Measurements from ENCODE around the gene ULBP3. TPM values are rescaled to one million over a fixed set of nuclear protein-coding genes. Genes with fewer than 3 reads are reported as not detected.
"Not testable (repeated sequence)": the region's sequence is repeated elsewhere in the genome, so short reads cannot be mapped to it uniquely, and the experiment has no call there.

The ULBP3 gene
- total RNA-seq, 4 donors from 2014 or later = 2.4 to 31.7 (median 16.5) TPM

DNA sequence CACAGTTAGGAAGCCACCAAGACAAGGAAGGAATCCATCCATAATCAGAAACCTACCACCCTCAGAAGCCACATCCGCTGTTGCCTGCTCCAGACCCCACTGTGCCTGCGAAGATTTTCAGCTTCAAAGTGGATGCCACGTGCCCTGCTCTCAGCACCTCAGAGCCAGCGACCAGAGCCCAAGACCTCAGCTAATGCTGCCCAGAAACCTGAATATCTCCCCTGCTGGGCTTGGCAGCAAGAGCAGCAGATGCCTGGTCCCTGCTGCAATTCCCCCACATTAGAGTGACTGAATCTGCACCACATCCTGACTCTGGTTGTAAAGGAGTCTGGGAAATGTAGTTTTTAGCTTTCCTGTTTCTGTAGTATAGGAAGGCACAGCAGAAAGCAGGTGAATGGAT is 10.7 kb upstream of the ULBP3 start:
- H3K4me1 ChIP-seq = peaks cover 20 to 21% of the 10 kb centered on the region in 2 donors
- 88 to 96% methylated on average over 4 of the region's 4 CpGs for WGBS, 2 donors
- H3K27me3 ChIP-seq = no peaks in the 10 kb centered on the region
- TF ChIP-seq, protein P1, sequence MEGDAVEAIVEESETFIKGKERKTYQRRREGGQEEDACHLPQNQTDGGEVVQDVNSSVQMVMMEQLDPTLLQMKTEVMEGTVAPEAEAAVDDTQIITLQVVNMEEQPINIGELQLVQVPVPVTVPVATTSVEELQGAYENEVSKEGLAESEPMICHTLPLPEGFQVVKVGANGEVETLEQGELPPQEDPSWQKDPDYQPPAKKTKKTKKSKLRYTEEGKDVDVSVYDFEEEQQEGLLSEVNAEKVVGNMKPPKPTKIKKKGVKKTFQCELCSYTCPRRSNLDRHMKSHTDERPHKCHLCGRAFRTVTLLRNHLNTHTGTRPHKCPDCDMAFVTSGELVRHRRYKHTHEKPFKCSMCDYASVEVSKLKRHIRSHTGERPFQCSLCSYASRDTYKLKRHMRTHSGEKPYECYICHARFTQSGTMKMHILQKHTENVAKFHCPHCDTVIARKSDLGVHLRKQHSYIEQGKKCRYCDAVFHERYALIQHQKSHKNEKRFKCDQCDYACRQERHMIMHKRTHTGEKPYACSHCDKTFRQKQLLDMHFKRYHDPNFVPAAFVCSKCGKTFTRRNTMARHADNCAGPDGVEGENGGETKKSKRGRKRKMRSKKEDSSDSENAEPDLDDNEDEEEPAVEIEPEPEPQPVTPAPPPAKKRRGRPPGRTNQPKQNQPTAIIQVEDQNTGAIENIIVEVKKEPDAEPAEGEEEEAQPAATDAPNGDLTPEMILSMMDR (IDR thresholded peaks at IDR 0.05) = no peak
- TF ChIP-seq POLR2A (IDR thresholded peaks at IDR 0.05) = no peak
- H3K9me3 ChIP-seq = no peaks in the 10 kb centered on the region
- no peak overlapping the region for H3K4me3 ChIP-seq (replicated peaks in 1 of 3)
- no peak for DNase-seq
- intact Hi-C loops (cut with DNase I) = loop anchor here (5.0 kb wide), 2 partner anchors 253 to 323 kb away; no protein-coding TSS in a partner anchor
- no peak overlapping the region for H3K27ac ChIP-seq
- H3K36me3 ChIP-seq = no peaks in the 10 kb centered on the region

DNA sequence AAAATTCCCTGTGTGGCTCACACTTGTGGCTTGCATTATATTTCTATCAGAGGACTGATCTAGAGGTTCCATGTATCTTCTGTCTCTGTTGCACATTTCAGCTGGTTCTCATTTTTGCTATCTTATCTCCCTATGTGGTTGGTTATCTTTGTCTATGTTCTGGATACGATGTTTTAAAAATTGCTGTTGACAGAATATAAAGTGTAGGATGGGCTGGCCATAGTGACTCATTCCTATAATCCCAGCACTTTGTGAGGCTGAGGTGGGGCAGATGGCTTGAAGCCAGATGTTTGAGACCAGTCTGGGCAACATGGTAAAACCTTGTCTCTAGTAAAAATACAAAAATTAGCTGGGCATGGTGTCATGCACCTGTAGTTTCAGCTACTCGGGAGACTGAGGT is 9.9 kb upstream of the ULBP3 start:
- 73 to 79% methylated on average over 2 of the region's 2 CpGs for WGBS, 2 donors

DNA sequence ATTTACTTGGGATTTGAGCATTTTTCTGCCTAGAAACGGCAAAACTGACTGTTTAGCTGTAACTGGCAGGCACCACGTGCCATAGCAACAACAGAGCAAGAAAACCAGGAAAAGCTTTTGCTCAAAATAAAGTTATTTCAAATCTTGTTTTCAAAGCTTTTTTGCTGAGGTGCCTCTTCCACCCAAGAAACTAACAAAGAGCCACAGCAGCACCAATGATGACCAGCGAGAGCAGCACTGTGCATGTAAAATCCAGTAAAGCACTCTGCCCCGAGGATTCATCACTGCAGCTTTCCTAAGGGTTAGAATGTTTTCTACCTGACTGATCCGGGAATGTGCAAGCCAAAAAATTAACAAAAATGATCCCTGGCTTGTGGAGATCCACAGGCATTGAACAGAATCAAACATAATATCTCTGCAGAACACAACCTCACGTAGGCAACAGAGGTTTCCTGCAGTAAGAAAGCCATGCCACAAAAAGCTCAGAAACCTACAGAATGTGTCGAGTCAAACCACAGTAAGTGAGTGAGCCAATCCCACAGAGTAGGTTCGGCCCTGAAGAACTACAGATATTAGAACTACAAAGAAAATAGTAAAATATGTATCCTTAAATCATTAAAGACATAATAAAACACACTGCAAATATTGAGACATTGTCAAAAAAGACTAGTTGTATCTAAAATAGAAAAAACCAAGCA is 7.4 kb upstream of the ULBP3 start:
- TF ChIP-seq POLR2A (IDR thresholded peaks at IDR 0.05) = no peak
- TF ChIP-seq, protein P1 (IDR thresholded peaks at IDR 0.05) = peak in 3 of 6 experiments; percentile 30 to 41 (median 34)
- no peak overlapping the region for H3K4me3 ChIP-seq (replicated peaks in 1 of 3)
- H3K36me3 ChIP-seq = no peaks in the 10 kb centered on the region
- intact Hi-C loops (cut with DNase I) = loop anchor here (5.0 kb wide), 1 partner anchor 326 kb away; no protein-coding TSS in a partner anchor
- H3K27ac ChIP-seq = peak overlapping the region; percentile 47 to 83 (median 60)
- peak; percentile 47 to 52 for DNase-seq
- no peaks in the 10 kb centered on the region for H3K9me3 ChIP-seq
- WGBS, 2 donors = 39 to 44% methylated on average over 8 of the region's 8 CpGs
- peaks cover 20 to 30% of the 10 kb centered on the region in 2 donors for H3K4me1 ChIP-seq
- no peaks in the 10 kb centered on the region for H3K27me3 ChIP-seq

More for the DNA sequence above, 9.9 kb upstream of the ULBP3 start:
- DNase-seq = no peak
- Histone ChIP-seq H3K4me1 (peaks cover 20 to 23% of the 10 kb centered on the region in 2 donors), H3K27me3 (no peaks in the 10 kb centered on the region), H3K36me3 (no peaks in the 10 kb centered on the region), H3K4me3 (replicated peaks in 1 of 3) (no peak overlapping the region), H3K27ac (no peak overlapping the region), H3K9me3 (no peaks in the 10 kb centered on the region)
- intact Hi-C loops (cut with DNase I) = loop anchor here (5.0 kb wide), 1 partner anchor 324 kb away; no protein-coding TSS in a partner anchor
- TF ChIP-seq, protein P1 (IDR thresholded peaks at IDR 0.05) = no peak
- no peak for TF ChIP-seq POLR2A (IDR thresholded peaks at IDR 0.05)

DNA sequence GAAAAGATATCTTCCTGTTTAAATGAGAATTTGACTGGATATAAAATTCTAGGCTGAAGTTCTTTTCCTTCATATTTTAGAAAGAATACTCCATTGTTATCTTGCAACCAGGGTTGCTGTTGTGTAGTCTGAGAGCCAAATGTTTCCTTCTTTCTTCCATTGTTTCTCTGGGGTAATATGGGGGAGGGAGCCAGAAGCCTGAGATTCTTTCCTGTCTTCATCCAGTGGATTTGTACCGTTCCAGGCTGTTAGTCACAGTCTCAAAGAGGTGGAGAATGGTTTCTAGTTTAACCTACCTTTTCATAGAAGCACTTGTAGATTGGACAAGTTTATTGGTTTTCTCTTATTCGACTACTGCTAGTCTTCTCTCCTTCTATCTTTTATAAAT is 6.1 kb upstream of the ULBP3 start:
- no peaks in the 10 kb centered on the region for H3K36me3 ChIP-seq
- intact Hi-C loops (cut with DNase I) = loop anchor here (5.0 kb wide), 1 partner anchor 327 kb away; no protein-coding TSS in a partner anchor
- H3K4me1 ChIP-seq = peaks cover 20 to 36% of the 10 kb centered on the region in 2 donors
- DNase-seq = peak in 1 of 2 donors; percentile 17
- TF ChIP-seq POLR2A (IDR thresholded peaks at IDR 0.05) = no peak
- TF ChIP-seq, protein P1 (IDR thresholded peaks at IDR 0.05) = no peak
- peak overlapping the region; percentile 47 to 83 (median 60) for H3K27ac ChIP-seq
- 21 to 24% methylated on average over 2 of the region's 2 CpGs for WGBS, 2 donors
- H3K27me3 ChIP-seq = no peaks in the 10 kb centered on the region
- no peak overlapping the region for H3K4me3 ChIP-seq (replicated peaks in 1 of 3)
- H3K9me3 ChIP-seq = no peaks in the 10 kb centered on the region

DNA sequence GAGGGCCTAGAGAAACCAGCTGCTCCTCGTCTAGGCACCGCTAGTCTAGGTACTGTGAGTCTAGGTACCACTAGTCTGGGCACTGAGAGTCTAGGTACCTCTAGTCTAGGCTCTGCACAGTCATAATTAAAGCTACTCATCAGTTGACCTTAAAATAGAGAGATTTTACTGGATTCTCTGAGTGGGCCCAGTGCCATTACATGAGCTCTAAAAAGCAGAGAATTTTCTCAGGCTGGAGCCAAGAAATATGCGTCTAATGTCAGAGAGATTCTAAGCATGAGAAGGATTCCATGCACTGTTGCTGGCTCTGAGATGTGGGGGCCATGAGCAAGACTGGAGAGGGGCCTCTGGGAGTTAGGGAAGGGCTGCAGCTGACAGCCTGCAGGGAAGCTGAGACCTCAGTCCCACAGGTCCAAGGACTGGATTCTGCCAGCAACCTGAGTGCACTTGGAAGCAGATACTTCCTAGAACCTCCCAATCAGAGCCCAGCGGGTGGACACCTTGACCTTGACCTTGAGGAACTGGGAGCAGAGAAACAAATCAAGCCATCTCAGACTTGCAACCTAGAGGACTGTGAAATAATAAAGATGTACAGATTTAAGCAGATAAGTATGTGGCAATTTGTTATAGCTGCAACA is 5.6 kb upstream of the ULBP3 start:
- not testable (repeated sequence) for H3K36me3 ChIP-seq; H3K9me3 ChIP-seq; H3K27me3 ChIP-seq; H3K4me3 ChIP-seq (replicated peaks in 1 of 3)
- intact Hi-C loops (cut with DNase I) = loop anchor here (5.0 kb wide), 1 partner anchor 328 kb away; no protein-coding TSS in a partner anchor
- 72 to 77% methylated on average over 4 of the region's 4 CpGs for whole genome bisulfite sequencing, 2 donors
- peaks cover 21 to 36% of the 10 kb centered on the region in 2 donors for H3K4me1 ChIP-seq
- peak; percentile 28 to 43 for DNase-seq
- H3K27ac ChIP-seq = peak overlapping the region; percentile 47 to 83 (median 60)
